PC-3 (cell line): ENCODE measurements around the gene KLHDC3.

Source experiments
- EZH2 ChIP-seq: fragments of 300-600 bp; sonication (generic); IDR thresholded peaks from one replicate; pipeline ENCODE4 v1.6.1; 2017; ENCODE audit warnings: antibody characterized with exemption, mild to moderate bottlenecking, low read length; ENCODE audit not compliant: unreplicated experiment
- TF ChIP-seq, protein P1 (sequence below): fragments of 300-600 bp; sonication (generic); conservative IDR thresholded peaks from 2 replicates; pipeline ENCODE4 v1.5.1; 2017; ENCODE audit warnings: antibody characterized with exemption, low read depth, mild to moderate bottlenecking, low read length

GRCh38 chr6:43058531-43058930 lies 44.5 kb downstream of the KLHDC3 start:
- TF ChIP-seq, protein P1, sequence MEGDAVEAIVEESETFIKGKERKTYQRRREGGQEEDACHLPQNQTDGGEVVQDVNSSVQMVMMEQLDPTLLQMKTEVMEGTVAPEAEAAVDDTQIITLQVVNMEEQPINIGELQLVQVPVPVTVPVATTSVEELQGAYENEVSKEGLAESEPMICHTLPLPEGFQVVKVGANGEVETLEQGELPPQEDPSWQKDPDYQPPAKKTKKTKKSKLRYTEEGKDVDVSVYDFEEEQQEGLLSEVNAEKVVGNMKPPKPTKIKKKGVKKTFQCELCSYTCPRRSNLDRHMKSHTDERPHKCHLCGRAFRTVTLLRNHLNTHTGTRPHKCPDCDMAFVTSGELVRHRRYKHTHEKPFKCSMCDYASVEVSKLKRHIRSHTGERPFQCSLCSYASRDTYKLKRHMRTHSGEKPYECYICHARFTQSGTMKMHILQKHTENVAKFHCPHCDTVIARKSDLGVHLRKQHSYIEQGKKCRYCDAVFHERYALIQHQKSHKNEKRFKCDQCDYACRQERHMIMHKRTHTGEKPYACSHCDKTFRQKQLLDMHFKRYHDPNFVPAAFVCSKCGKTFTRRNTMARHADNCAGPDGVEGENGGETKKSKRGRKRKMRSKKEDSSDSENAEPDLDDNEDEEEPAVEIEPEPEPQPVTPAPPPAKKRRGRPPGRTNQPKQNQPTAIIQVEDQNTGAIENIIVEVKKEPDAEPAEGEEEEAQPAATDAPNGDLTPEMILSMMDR, result no peak
- TF ChIP-seq EZH2, result no peak
